HK-2 (cell line): ENCODE measurements around the gene PIBF1.

Experiments used
- DNase-seq: peaks from one replicate; pipeline ENCODE4 v3.0.0-alpha.2; 2018; ENCODE audit not compliant: unreplicated experiment

PIBF1 gene

DNA sequence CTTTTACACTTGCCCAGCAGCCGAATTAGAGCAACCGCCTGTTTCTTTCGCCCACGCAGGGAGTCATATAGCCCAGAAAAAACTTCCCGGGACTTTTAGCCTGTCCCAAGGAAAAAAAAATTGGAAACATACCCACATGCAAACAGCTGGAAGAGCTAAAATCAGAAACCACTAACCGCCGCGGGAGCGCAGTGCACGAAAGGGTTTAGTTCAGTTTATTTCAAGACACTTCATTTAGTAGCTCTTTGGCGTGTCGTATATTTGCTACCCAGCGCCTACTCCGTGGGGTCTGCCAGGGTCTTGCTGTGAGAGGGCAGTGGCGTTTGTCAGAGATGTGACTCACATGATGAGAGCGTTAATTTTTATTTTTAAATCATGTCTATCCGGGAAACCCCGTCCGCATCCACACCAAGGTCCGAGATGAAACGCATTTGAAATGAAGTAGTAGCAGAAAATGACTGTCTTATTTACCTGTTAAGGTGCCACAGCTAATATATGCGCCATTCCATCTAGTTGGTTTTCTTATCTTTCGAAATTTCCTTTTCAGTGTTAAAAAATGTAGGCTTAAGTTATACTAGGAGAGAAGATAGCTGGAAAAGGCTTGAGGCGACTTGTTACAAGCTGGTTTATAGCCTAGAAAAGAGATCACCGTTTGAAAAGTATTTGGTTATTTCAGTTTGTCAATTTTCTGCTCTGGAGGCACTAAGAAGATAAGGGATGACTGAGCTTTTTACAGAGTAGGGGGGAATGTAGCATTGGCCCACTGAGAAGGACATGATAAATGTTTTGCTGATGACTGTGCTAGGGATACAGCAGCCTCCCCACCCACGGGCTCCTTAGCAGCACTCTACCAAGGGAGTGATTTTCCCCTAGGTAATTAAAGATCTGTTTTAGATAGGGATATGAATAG is 278.6 kb downstream of the PIBF1 start:
- peak; percentile 11 for DNase-seq

DNA sequence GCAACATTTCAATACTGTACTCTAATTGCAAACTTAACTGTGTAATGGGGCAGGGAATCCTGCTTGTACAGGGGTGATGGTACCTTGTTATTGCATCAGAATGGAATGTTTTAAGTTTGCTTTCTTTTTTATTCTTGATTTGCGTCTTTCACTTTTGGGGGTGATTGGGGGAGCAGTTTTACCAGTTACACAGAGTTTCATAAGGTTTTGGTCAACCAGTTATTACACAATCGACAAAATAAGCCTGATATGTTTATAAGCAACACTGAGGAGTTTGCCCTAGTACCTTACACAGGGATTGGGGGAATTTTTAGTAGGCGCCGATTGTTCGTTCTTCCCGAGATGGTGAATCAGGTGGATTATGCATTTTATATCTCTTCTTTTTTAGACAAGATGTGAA is 279.5 kb downstream of the PIBF1 start:
- no peak for DNase-seq

DNA sequence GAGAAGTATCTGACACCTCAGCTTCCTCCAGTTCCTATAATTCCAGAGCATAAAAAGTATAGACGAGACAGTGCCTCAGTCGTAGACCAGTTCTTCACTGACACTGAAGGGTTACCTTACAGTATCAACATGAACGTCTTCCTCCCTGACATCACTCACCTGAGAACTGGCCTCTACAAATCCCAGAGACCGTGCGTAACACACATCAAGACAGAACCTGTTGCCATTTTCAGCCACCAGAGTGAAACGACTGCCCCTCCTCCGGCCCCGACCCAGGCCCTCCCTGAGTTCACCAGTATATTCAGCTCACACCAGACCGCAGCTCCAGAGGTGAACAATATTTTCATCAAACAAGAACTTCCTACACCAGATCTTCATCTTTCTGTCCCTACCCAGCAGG is 279.9 kb downstream of the PIBF1 start:
- DNase-seq = no peak

DNA sequence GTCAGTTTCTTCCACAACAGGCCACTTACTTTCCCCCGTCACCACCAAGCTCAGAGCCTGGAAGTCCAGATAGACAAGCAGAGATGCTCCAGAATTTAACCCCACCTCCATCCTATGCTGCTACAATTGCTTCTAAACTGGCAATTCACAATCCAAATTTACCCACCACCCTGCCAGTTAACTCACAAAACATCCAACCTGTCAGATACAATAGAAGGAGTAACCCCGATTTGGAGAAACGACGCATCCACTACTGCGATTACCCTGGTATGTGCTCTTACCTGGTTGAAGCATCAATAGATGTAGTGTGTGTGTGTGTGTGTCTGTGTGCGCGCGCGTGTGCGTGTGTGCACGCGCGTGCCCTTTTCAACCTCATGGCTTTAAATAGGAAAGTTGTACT is 280.5 kb downstream of the PIBF1 start:
- DNase-seq = no peak

DNA sequence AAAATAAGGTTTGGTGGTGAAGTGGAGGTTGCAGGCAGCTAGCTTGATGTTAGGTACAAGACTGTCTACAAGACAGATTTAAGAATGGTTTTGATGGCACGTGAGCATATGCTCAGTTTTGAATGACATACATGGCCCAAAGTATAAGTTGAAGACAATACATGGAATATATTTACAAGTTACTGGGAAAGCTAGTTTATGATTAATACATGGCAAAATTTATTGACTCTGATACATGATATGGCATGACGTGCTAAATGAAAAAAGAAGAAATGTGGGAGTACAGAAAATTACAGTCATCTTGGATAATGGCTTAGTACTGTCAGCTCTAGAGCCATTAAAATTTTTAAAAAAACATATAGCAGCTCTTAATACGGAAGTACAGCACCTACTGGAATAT is 281.2 kb downstream of the PIBF1 start:
- DNase-seq = no peak

DNA sequence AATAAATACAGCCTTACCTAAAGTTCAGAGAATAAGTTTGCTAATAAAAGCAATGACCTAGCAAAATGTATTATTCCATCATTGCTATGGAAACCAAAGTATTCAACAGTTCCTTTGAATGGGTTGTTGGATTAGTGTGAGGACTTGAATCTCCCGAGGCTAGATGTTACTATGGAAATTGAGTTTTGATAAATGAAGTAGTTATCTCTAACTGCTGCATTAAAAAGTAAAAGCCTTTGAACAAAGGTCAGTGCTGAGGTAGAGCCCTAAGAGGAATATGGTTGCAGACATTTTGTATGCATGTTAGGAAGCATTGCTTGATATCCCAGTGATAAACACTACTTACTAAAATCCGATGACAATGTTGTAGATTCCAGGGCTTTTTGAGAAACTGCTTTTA is 283.1 kb downstream of the PIBF1 start:
- DNase-seq = no peak

DNA sequence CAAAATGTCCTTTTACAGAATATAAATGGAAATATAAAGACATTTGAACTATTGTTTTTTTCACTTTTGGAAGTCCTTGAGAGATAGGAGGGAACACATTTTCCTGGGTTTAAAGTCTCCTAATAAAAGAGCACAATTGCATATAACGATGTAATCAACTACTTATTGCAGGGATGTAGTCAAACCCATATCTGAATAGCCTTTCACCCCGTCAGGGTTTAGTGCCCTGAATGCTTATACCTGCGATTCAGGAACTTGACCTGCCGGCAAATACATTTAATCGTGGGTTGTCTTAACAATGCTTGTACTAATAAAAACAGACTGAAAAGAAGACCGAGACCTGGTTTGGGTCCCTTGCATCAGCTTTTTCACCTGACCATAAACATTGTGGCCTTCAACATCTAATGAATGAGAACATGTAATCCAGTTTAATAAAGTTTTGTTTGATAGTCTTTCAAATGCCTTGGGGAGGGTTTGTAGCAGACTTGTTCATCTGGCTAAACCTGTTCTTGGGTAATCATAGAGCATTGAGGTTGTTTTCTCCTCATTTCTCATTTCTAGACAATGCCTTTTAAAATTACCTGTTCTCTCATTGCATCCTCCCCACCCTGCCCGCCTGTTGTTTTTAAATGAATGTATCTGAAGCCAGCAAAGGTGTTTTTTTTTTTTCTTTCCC is 283.9 kb downstream of the PIBF1 start:
- DNase-seq = no peak
